Testis (tissue), 2 donors: ENCODE results near the gene RSKR.

Experiments used
- CTCF ChIP-seq, 3 experiments: fragments of 450-650 bp in 2 of 3; fragments of 200-600 bp in 1 of 3; sonication (generic) in 1 of 3; IDR thresholded peaks; one replicate each; pipeline ENCODE4 v1.5.1; 2016 to 2019; ENCODE audit warnings: antibody characterized with exemption in 3 of 3, mild to moderate bottlenecking in 2 of 3, moderate library complexity in 1 of 3
- POLR2A ChIP-seq: fragments of 450-650 bp; IDR thresholded peaks from one replicate; pipeline ENCODE4 v1.6.1; 2017; ENCODE audit warnings: antibody characterized with exemption, mild to moderate bottlenecking, moderate library complexity

GRCh38 chr17:28574526-28574925 is 39.5 kb downstream of the RSKR start:
- no peak for TF ChIP-seq CTCF (IDR thresholded peaks at IDR 0.05)
- TF ChIP-seq POLR2A = no peak
